GM03348 (cell line): ENCODE results near the gene COG6.

Source experiments
- DNase-seq: peaks from one replicate; pipeline ENCODE4 v3.0.0; 2012; ENCODE audit warnings: low spot score

Gene COG6

DNA sequence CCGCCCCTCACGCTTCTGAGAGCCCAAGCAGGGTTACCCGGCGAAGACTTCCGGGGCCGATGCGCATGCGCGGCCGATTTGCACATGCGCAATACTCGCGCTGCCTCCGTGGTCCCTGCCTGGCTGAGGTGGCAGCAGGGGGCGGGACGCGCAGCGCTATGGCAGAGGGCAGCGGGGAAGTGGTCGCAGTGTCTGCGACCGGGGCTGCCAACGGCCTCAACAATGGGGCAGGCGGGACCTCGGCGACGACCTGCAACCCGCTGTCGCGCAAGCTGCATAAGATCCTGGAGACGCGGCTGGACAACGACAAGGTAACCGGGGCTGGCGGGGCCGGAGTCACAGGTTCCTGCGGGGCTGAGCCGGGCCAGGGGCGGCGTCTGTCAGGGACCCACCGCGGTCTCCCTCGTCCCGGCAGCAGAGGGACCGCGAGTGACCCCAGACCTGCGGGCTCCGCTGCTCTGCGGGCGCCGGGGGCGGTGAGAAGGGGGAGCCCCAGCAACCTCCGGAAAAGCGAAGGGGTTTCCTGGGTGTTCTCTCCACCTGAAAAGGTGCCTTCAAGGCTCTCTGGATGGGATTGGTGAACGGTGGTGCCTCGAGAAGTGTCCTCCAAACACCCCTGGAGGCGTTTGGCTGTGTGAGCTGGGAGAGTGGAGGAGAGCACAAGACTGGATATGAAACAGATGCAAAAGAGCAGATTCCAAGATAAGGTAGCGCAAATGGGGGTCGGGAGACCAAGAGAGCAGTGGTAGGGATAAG is at the start of gene COG6:
COG6 (plus strand) TSS at position 94 of the 756 bp plus-strand sequence; CDS start at position 159, 65 bp downstream.
- DNase-seq = peak; percentile 95

GRCh38 chr13:39605677-39606320 is 49.7 kb upstream of the COG6 start:
- DNase-seq = no peak

DNA sequence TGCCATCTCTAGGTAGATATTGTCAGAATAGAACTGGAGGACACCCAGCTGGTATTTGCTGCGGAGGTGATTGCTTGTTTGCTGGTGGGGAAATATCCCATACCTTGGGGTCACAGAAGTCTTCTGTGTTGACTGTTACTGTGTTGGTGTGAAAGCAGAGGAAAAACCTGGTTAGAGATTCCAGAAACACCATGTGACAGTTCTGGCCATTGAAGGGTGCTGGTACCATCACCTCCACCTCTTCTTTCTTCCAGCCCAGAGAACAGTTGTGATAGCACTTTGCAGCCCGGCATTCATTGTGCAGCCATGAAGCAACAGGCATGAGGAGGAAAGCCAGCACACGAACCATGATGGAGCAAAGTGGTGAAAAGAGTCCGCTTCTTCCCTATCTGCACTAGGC is 47.6 kb upstream of the COG6 start:
- DNase-seq = no peak

GRCh38 chr13:39612023-39612637 is 43.3 kb upstream of the COG6 start:
- DNase-seq = peak; percentile 61

DNA sequence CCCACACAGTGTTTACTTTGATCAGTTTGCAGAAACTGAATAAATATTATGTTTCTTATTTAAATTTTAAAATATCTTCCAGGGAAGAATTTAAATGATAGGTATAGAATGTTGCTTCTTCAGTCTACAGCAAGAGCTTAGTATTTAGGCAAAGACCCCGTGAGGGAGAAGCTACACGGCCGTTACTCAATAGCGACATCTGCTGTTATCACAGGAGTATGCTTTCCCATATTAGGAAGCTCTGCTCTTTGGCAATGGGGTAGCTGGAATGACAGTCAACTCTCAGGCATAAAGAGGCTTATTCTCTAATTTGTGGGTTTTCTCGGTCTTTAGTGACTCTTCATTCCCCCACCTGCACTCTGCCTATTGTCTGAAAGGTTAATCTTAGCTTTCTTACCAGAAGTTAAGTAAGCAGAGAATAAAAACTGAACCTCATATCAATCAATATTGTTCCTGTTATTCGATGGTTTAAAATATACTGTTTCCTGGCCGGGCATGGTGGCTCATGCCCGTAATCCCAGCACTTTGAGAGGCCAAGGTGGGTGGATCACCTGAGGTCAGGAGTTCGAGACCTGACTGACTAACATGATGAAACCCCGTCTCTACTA is 39.3 kb upstream of the COG6 start:
- peak; percentile 85 for DNase-seq

- DNase-seq = no peak
These were observed 36.9 kb upstream of the COG6 start for GRCh38 chr13:39618561-39618960.

DNA sequence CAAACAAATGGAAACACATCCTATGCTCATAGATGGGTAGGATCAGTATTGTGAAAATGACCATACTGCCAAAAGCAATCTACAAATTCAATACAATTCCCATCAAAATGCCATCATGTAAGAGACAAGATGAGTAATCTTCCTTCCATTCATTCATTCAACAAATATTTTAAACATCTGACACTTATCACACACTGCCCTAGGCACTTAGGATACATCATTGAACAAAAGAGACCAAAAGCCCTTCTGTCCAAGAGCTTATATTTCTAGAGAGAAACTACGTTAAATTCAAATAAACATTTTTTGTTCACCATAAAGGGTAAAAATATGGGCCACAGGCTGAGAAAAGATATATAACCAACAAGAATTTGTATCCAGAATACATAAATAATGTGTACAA is 32.0 kb upstream of the COG6 start:
- DNase-seq = no peak

DNA sequence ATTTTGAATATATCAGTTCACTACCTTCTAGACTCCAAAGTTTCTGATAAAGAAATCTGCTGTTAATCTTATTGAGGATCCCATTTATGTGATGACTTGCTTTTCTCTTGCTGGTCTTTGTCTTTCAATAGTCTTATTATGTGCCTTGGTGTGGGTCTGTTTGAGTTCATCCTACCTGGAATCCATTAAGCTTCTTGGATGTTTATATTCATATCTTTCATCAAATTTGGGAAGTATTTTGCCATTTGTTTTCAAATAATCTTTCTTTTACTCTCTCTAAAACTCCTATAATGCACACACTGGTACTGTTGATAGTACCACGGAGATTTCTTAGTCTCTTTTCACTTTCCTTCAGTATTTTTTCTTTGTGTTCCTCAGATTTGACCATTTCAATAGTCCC is 24.2 kb upstream of the COG6 start:
- no peak for DNase-seq

GRCh38 chr13:39632994-39633393 is 22.5 kb upstream of the COG6 start:
- DNase-seq = no peak

GRCh38 chr13:39635564-39635963 is 19.9 kb upstream of the COG6 start:
- DNase-seq = no peak

- DNase-seq = no peak
These were observed 17.6 kb upstream of the COG6 start for GRCh38 chr13:39637890-39638289.

DNA sequence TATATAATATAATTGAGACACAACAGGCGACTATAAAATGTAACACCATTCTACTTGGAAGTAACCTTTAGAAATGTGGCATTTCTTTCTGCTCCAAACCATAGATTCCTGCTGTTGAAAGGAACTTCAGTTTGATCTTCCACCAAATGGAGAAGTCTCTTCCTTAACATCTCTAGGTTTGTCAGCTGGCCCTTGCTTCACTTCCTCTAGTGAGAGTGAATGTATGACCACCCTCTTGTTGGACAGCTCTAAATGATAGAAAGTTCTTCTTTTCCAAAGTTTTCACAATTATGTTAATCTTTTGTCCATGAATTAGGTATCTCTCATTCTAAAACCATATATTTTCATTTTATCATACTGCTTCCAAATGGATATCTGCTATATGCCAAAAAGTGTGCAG is 13.8 kb upstream of the COG6 start:
- DNase-seq = no peak

DNA sequence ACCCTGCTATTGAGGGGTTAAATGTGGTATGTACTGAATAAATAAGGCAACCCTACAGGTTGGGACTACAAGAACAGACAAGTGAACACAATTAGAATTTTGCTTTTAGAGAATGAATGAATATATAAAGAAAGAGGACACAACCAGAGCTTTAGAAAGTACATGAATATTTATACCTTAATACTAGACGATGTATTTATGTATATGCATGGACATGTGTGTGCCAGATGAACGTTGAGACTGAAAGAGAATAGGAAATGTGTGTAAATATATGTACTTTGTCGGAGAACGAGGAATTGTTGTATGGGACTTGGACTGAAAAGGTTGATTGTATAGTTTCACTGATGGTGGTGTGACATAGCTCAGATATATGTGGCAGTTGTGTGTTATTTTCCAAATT is 9.3 kb upstream of the COG6 start:
- no peak for DNase-seq

DNA sequence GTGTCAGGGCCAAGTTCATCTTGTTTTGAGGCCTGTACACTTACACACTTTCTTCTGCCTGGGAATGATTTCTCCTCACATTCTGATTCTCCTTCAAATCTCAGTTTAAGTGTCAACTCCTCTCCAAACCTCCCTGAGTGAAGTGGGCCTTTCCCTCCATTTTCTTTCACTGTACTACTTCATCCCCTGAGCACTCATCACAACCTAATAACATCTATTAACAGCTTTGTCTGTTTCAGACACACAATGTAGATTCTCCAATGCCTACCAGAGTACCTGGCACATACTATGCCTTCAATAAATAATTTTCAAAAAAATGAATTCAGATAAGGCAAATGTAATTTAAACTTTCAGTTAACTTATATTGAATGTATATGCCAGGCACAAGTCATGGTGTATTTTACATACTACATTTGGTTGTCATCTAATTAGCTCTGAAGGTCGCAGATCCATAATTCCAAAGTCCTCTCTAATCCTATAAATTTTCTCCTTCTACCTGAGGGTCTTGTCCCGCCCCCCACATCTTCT is 357 bp upstream of the COG6 start:
- no peak for DNase-seq

DNA sequence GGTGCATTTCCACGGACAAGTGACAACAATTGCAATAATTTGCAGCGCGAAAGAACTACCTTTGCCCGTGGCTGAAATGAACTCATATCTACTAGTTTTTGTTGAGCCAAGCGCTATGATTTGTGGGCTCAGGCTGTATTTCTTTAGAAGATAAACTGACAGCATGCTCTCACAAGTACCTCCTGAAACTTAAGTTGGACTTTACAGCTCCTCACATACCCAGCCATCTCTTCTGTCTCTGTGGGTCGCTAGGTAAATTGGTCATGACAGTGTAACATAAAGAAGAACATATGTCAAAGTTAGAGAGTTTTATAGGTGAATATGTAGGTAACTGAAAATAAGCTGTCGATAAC is 839 bp downstream of the COG6 start:
- DNase-seq = no peak

- DNase-seq = no peak
These were observed 8.0 kb downstream of the COG6 start for GRCh38 chr13:39663508-39663907.

- no peak for DNase-seq
These were observed 8.5 kb downstream of the COG6 start for GRCh38 chr13:39663958-39664357.

DNA sequence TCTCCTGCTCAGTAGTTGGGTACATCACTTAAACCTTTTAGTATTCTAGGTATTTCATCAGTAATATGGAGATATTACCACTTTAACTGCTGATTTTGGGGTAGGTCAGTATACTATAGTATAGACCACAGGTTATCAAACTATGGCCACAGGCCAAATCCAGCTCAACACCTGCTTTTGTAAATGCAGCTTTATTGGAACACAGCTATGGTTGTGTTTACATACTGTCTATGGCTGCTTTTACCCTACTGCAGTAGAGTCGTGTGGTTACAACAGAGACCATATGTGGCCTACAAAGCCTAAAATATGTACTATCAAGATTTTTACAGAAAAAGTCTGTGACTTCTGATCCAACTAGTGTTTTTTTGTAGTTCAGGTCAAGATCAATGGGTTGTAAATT is 10.3 kb downstream of the COG6 start:
- DNase-seq = no peak

- DNase-seq = no peak
These were observed 15.0 kb downstream of the COG6 start for GRCh38 chr13:39670445-39670844.

- DNase-seq = no peak
These were observed 17.1 kb downstream of the COG6 start for GRCh38 chr13:39672378-39673132.

DNA sequence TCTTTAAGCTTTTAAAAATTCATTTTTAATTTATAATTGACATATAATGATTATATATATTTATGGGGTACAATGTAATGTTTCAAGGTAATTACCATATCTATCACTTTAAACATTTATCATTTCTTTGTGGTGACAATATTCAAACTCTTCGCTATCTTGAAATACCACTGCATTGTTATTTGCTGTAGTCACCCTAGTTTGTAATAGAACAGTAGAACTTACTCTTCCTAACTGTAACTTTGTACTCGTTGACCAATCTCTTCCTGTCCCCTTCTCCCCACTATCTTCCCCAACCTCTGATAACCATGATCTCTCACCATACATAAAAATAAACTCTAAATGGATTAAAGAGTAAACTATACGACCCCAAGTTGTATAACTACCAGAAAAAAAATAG is 20.4 kb downstream of the COG6 start:
- DNase-seq = no peak

- peak; percentile 27 for DNase-seq
These were observed 20.9 kb downstream of the COG6 start for GRCh38 chr13:39676315-39676876.
